Transverse colon (tissue), 4 donors: ENCODE results near the gene TMPRSS2. TPM values are rescaled to one million over a fixed set of nuclear protein-coding genes. Genes with fewer than 3 reads are reported as not detected.

Experiments
- DNase-seq: peaks from one replicate; pipeline ENCODE4 v3.0.0-alpha.2; 2019
- H3K27ac ChIP-seq, 4 donors: fragments of 200-600 bp; sonication (generic); 2 replicates each; pipeline ENCODE4 v1.5.1; 2016 to 2018; ENCODE audit warnings: inconsistent platforms in 4 of 4
- H3K27me3 ChIP-seq: fragments of 200-600 bp; sonication (generic); 2 replicates; pipeline ENCODE4 v1.5.1; 2017; ENCODE audit warnings: inconsistent platforms
- H3K36me3 ChIP-seq, 4 donors: fragments of 200-600 bp; sonication (generic); 2 replicates each; pipeline ENCODE4 v1.5.1; 2017 to 2019; ENCODE audit warnings: inconsistent platforms in 4 of 4
- H3K4me1 ChIP-seq, 4 donors: fragments of 200-600 bp; sonication (generic); 2 replicates each; pipeline ENCODE4 v1.5.1; 2017 to 2020; ENCODE audit warnings: inconsistent platforms in 4 of 4
- H3K4me3 ChIP-seq, 4 donors: fragments of 200-600 bp; sonication (generic); 1 replicate in 1 of 4; 2 replicates in 3 of 4; pipeline versions ENCODE4 v1.5.1 to v1.6.1; 2017 to 2019; ENCODE audit warnings: inconsistent platforms in 4 of 4
- H3K9me3 ChIP-seq, 2 donors: fragments of 200-600 bp; sonication (generic); 2 replicates each; pipeline ENCODE4 v1.5.1; 2017 to 2019; ENCODE audit warnings: inconsistent platforms in 2 of 2
- EP300 ChIP-seq: sonication (generic); formaldehyde crosslinking; IDR thresholded peaks from one replicate; pipeline ENCODE4 v1.6.1; 2017; ENCODE audit warnings: antibody characterized with exemption, low read depth
- POLR2A ChIP-seq: fragments of 450-650 bp; IDR thresholded peaks from one replicate; pipeline ENCODE4 v1.6.1; 2016; ENCODE audit warnings: antibody characterized with exemption, mild to moderate bottlenecking, moderate library complexity
- POLR2AphosphoS5 ChIP-seq, 3 donors: sonication (generic); formaldehyde crosslinking; IDR thresholded peaks; one replicate each; pipeline ENCODE4 v1.6.1; 2016; ENCODE audit warnings: antibody characterized with exemption in 3 of 3
- WGBS, 2 donors: methylation state at CpG; one replicate each; pipeline ENCODE4 v1.1.5; 2018; ENCODE audit warnings: low coverage in 1 of 2; 5-methylcytosine and 5-hydroxymethylcytosine counted together
- in situ Hi-C, 4 donors: fragments of 200-750 bp; cut with MboI; loops; one replicate each; pipeline versions ENCODE4 v1.15.0 to v1.15.1; 2017; ENCODE audit warnings: low sequenced_read_pairs in 3 of 4, low pct_ligation_motif_present in 1 of 4, low pct_unique_long_range_greater_than_20kb in 1 of 4
- intact Hi-C: fragments of 100-400 bp; cut with DNase I; formaldehyde crosslinking; loops from one replicate; pipeline ENCODE4 v1.15.1; 2023; ENCODE audit warnings: low total_unique reads
- total RNA-seq, 4 donors: library from RNA; depleted of rRNA; stranded (reverse); fragments of >200 nt; gene quantifications; one replicate each; pipeline ENCODE4 v1.1.0, GENCODE V29; 2016
- TF ChIP-seq, protein P1 (sequence below), 5 experiments: fragments of 200-600 bp in 3 of 5; fragments of 450-650 bp in 2 of 5; sonication (generic) in 3 of 5; IDR thresholded peaks; 1 replicate in 2 of 5; 2 replicates in 3 of 5; pipeline ENCODE4 v1.5.1; 2016 to 2017; ENCODE audit warnings: antibody characterized with exemption in 5 of 5, inconsistent platforms in 3 of 5, mild to moderate bottlenecking in 2 of 5, moderate library complexity in 1 of 5

The TMPRSS2 gene
- total RNA-seq, 4 donors from 2014 or later, result 65.3 to 557 (median 485) TPM

DNA sequence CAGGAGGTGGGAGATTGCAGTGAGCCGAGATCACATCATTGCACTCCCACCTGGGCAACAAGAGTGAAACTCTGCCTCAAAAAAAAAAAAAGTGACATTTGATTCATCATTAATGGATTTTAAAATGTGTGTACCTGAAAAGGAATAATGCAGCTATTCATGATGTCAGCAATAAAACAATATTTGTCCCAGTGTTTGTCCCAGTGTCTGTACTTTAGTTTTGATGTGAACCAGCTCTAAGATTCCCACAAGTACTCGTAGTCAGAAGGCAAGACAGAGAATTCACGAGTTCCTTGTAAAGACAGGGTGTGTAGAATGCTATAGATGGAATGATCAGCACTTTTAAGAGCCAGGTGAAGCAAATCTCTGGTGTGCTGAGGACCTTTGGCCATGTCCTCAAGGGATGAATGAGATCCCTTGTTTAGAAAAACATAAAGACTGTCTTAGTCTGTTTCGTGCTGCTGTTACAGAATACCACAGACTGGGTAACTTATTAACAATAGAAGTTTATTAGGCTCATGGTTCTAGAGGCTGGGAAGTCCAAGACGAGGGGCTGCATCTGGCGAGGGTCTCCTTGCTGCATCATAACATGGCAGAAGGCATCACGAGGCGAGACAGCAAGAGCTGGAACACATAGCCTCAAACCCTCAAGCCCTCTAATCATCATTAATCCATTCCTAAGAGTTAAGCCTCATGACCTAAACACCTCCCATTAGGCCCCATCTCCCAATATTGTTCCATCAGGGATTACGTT is 12.0 kb upstream of the TMPRSS2 start:
- intact Hi-C loops, result no loop called here
- in situ Hi-C loops, result no loop called here
- H3K4me3 ChIP-seq, result no peak overlapping the region
- 61 to 68% methylated on average over 3 to 9 of the region's 9 CpGs for WGBS, 2 donors
- peaks cover 12 to 27% (median 18%) of the 10 kb centered on the region in 4 donors for H3K4me1 ChIP-seq
- no peak for DNase-seq
- peak; percentile 16 for TF ChIP-seq POLR2A
- TF ChIP-seq EP300, result no peak
- TF ChIP-seq POLR2AphosphoS5 (IDR thresholded peaks at IDR 0.05), result peak in 1 of 3 donors; percentile 8
- TF ChIP-seq, protein P1, sequence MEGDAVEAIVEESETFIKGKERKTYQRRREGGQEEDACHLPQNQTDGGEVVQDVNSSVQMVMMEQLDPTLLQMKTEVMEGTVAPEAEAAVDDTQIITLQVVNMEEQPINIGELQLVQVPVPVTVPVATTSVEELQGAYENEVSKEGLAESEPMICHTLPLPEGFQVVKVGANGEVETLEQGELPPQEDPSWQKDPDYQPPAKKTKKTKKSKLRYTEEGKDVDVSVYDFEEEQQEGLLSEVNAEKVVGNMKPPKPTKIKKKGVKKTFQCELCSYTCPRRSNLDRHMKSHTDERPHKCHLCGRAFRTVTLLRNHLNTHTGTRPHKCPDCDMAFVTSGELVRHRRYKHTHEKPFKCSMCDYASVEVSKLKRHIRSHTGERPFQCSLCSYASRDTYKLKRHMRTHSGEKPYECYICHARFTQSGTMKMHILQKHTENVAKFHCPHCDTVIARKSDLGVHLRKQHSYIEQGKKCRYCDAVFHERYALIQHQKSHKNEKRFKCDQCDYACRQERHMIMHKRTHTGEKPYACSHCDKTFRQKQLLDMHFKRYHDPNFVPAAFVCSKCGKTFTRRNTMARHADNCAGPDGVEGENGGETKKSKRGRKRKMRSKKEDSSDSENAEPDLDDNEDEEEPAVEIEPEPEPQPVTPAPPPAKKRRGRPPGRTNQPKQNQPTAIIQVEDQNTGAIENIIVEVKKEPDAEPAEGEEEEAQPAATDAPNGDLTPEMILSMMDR (IDR thresholded peaks at IDR 0.05), result no peak
- H3K9me3 ChIP-seq, result no peaks in the 10 kb centered on the region
- H3K27me3 ChIP-seq, result no peaks in the 10 kb centered on the region
- no peaks in the 10 kb centered on the region for H3K36me3 ChIP-seq
- H3K27ac ChIP-seq, result peak overlapping the region; percentile 66 to 83 (median 80)

DNA sequence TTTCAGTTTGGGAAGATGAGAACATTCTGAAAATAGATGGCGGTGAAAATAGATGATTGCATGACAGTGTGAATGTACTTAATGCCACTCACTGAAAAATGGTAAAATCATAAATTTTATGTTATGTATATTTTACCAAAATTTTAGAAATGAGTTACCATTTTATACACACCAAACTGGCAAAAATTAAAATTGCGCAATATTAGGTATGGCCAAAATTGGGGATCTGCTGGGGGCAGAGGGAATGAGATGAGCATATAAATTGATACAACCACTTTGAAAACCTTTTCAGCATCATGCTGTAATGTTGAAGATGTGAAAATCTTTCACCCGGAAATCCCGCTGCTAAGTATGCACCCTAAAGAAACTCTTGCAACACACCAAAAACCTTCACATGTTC is 10.8 kb upstream of the TMPRSS2 start:
- 93 to 100% methylated on average over 2 to 4 of the region's 4 CpGs for WGBS, 2 donors
- DNase-seq, result no peak
- no peak for TF ChIP-seq POLR2A
- no peak for TF ChIP-seq POLR2AphosphoS5 (IDR thresholded peaks at IDR 0.05)
- TF ChIP-seq EP300, result no peak
- TF ChIP-seq, protein P1 (IDR thresholded peaks at IDR 0.05), result no peak
- H3K9me3 ChIP-seq, result no peaks in the 10 kb centered on the region
- in situ Hi-C loops, result no loop called here
- no peak overlapping the region for H3K27ac ChIP-seq
- H3K4me1 ChIP-seq, result peaks cover 9 to 23% (median 17%) of the 10 kb centered on the region in 4 donors
- intact Hi-C loops, result no loop called here
- no peaks in the 10 kb centered on the region for H3K36me3 ChIP-seq
- no peaks in the 10 kb centered on the region for H3K27me3 ChIP-seq
- no peak overlapping the region for H3K4me3 ChIP-seq

DNA sequence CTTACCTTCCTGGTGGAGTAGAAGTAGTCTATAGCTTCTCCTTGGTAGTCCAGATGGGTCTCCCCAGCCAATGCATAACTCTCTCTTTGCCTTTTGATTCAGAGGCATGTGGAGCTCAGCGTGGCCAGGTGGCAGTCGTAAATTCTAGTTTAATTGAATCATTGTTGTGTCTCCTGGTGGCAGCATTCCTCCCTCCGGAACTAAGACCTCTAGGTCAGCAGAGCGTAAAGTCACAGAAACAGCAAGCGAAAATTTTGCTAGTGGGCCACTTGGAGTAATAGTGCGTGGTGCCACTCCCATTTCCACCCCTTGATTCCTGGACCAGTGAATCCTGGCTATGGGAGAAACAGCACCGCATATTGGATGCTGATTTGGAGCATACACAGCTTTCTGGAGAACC is 3.9 kb upstream of the TMPRSS2 start:
- Histone ChIP-seq H3K36me3 (no peaks in the 10 kb centered on the region), H3K27me3 (peaks cover 30% of the 10 kb centered on the region), H3K4me3 (no peak overlapping the region), H3K4me1 (peaks cover 0 to 27% (median 13%) of the 10 kb centered on the region in 4 donors), H3K27ac (peak overlapping the region in 2 of 4 donors; percentile 6 to 36), H3K9me3 (no peaks in the 10 kb centered on the region)
- in situ Hi-C loops, result no loop called here
- intact Hi-C loops, result no loop called here
- DNase-seq, result no peak
- WGBS, 2 donors, result 33% methylated on average over 7 of the region's 7 CpGs; no CpG with 5 or more reads in 1 of the 2 donors
- TF ChIP-seq POLR2AphosphoS5 (IDR thresholded peaks at IDR 0.05) (no peak), EP300 (no peak), POLR2A (no peak)
- TF ChIP-seq, protein P1 (IDR thresholded peaks at IDR 0.05), result no peak

DNA sequence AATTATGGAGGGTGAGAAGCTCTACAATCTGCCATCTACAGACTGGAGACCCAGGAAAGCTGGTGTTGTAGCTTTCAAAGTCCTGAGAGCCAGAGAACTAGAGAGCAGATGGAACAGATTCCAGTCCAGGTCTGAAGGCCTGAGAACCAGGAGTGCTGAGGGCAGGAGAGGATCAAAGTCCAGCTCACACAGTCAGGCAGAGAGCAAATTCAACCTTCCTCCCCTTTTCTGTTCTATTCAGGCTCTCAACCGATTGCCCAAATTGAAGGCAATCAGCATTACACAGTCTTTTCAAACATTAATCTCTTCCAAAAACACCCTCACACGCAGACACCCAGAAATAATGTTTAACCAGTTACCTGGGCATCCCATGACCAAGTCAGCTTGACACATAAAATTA is 2.5 kb upstream of the TMPRSS2 start:
- H3K4me1 ChIP-seq, result peaks cover 0 to 27% (median 13%) of the 10 kb centered on the region in 4 donors
- DNase-seq, result no peak
- H3K9me3 ChIP-seq, result no peaks in the 10 kb centered on the region
- H3K27ac ChIP-seq, result peak overlapping the region; percentile 5 to 93 (median 90)
- peaks cover 40% of the 10 kb centered on the region for H3K27me3 ChIP-seq
- no peak overlapping the region for H3K4me3 ChIP-seq
- WGBS, 2 donors, result 46% methylated on average over 2 of the region's 2 CpGs; no CpG with 5 or more reads in 1 of the 2 donors
- in situ Hi-C loops, result no loop called here
- intact Hi-C loops, result no loop called here
- TF ChIP-seq EP300, result no peak
- TF ChIP-seq, protein P1 (IDR thresholded peaks at IDR 0.05), result no peak
- peak; percentile 43 for TF ChIP-seq POLR2A
- TF ChIP-seq POLR2AphosphoS5 (IDR thresholded peaks at IDR 0.05), result peak in 2 of 3 donors; percentile 68 to 79
- H3K36me3 ChIP-seq, result no peaks in the 10 kb centered on the region
